ENCODE data around the gene CTNS. TPM values are rescaled to one million over a fixed set of nuclear protein-coding genes. Genes with fewer than 3 reads are reported as not detected.

The CTNS gene
- polyA plus RNA-seq, 1 donor (not counting 4 experiments of a cell fraction or from before 2014, with no cell fraction given): 7.4 TPM

DNA sequence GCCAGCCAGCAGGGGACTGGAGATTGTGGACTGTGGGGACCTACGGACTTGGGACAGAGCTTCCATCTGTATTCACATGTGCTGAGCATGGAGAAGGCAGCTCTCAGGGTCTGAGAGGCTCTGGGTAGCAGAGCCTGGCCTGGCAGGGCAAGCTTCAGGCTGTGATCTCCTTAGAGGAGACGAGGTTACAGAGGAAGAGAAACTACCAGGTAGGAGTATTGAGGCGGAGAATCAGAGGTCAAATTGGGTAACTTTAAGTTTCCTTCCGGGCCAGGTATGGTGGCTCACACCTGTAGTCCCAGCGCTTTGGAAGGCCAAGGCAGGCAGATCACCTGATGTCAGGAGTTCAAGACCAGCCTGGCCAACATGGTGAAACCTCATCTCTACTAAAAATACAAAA lies 8.8 kb downstream of the CTNS start:
- no peak overlapping the region for H3K9ac ChIP-seq (ENCODE audit: control insufficient read depth, extremely low read depth, insufficient read depth, low read length)
- no peaks in the 10 kb centered on the region for H3K79me2 ChIP-seq (ENCODE audit: control insufficient read depth, insufficient read depth, low read length)
- no peak for TF ChIP-seq EZH2 (IDR thresholded peaks at IDR 0.05; ENCODE audit: low read length)
- TF ChIP-seq, protein P1, sequence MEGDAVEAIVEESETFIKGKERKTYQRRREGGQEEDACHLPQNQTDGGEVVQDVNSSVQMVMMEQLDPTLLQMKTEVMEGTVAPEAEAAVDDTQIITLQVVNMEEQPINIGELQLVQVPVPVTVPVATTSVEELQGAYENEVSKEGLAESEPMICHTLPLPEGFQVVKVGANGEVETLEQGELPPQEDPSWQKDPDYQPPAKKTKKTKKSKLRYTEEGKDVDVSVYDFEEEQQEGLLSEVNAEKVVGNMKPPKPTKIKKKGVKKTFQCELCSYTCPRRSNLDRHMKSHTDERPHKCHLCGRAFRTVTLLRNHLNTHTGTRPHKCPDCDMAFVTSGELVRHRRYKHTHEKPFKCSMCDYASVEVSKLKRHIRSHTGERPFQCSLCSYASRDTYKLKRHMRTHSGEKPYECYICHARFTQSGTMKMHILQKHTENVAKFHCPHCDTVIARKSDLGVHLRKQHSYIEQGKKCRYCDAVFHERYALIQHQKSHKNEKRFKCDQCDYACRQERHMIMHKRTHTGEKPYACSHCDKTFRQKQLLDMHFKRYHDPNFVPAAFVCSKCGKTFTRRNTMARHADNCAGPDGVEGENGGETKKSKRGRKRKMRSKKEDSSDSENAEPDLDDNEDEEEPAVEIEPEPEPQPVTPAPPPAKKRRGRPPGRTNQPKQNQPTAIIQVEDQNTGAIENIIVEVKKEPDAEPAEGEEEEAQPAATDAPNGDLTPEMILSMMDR (optimal IDR thresholded peaks at IDR 0.05 in 1 of 3, IDR thresholded peaks at IDR 0.05 in 1 of 3, conservative IDR thresholded peaks at IDR 0.05 in 1 of 3; ENCODE audit: extremely low read depth in 1 of 3, insufficient read depth in 2 of 3, low read length in 3 of 3): no peak
- peaks cover 2% of the 10 kb centered on the region for H3K9me1 ChIP-seq (ENCODE audit: control insufficient read depth, extremely low read depth, insufficient read depth, low read length)
- H3K27me3 ChIP-seq (ENCODE audit: control insufficient read depth, extremely low read depth, insufficient read depth, low read length): no peaks in the 10 kb centered on the region
- H2AFZ ChIP-seq (ENCODE audit: control insufficient read depth, low read length): no peak overlapping the region
- FAIRE-seq (no peak), DNase-seq (ENCODE audit: low read depth, low spot score) (no peak)
- H3K4me1 ChIP-seq (ENCODE audit: control insufficient read depth, extremely low read depth, insufficient read depth, low read length): no peaks in the 10 kb centered on the region
- peaks cover 11 to 13% of the 10 kb centered on the region in 2 experiments for H3K36me3 ChIP-seq (ENCODE audit: control insufficient read depth in 2 of 2, extremely low read depth in 1 of 2, insufficient read depth in 2 of 2, low read length in 2 of 2)
- no peak overlapping the region for H3K4me3 ChIP-seq (ENCODE audit: control insufficient read depth in 2 of 3, extremely low read depth in 1 of 3, insufficient read depth in 2 of 3, low read depth in 1 of 3, low read length in 3 of 3)
- H3K27ac ChIP-seq (ENCODE audit: control insufficient read depth, insufficient read depth, low read length): no peak overlapping the region
- dilution Hi-C loops (cut with MboI; ENCODE audit: extremely low pct_ligation_motif_present, low sequenced_read_pairs): no loop called here
- H3K9me3 ChIP-seq (ENCODE audit: control insufficient read depth, low read depth, low read length): no peaks in the 10 kb centered on the region
- no peaks in the 10 kb centered on the region for H4K20me1 ChIP-seq (ENCODE audit: control insufficient read depth, extremely low read depth, insufficient read depth, low read length)
- no peak overlapping the region for H3K4me2 ChIP-seq (ENCODE audit: control insufficient read depth, extremely low read depth, insufficient read depth, low read depth, low read length)

- H3K79me2 ChIP-seq (ENCODE audit: control insufficient read depth, insufficient read depth, low read length): no peaks in the 10 kb centered on the region
- H3K9me1 ChIP-seq (ENCODE audit: control insufficient read depth, extremely low read depth, insufficient read depth, low read length): peaks cover 2% of the 10 kb centered on the region
- H3K9ac ChIP-seq (ENCODE audit: control insufficient read depth, extremely low read depth, insufficient read depth, low read length): no peak overlapping the region
- no peaks in the 10 kb centered on the region for H3K27me3 ChIP-seq (ENCODE audit: control insufficient read depth, extremely low read depth, insufficient read depth, low read length)
- H3K27ac ChIP-seq (ENCODE audit: control insufficient read depth, insufficient read depth, low read length): no peak overlapping the region
- no peak overlapping the region for H3K4me3 ChIP-seq (ENCODE audit: control insufficient read depth in 2 of 3, extremely low read depth in 1 of 3, insufficient read depth in 2 of 3, low read depth in 1 of 3, low read length in 3 of 3)
- TF ChIP-seq, protein P1 (optimal IDR thresholded peaks at IDR 0.05 in 1 of 3, IDR thresholded peaks at IDR 0.05 in 1 of 3, conservative IDR thresholded peaks at IDR 0.05 in 1 of 3; ENCODE audit: extremely low read depth in 1 of 3, insufficient read depth in 2 of 3, low read length in 3 of 3): no peak
- no peak for TF ChIP-seq EZH2 (IDR thresholded peaks at IDR 0.05; ENCODE audit: low read length)
- dilution Hi-C loops (cut with MboI; ENCODE audit: extremely low pct_ligation_motif_present, low sequenced_read_pairs): no loop called here
- no peaks in the 10 kb centered on the region for H3K9me3 ChIP-seq (ENCODE audit: control insufficient read depth, low read depth, low read length)
- H3K4me1 ChIP-seq (ENCODE audit: control insufficient read depth, extremely low read depth, insufficient read depth, low read length): no peaks in the 10 kb centered on the region
- no peak overlapping the region for H2AFZ ChIP-seq (ENCODE audit: control insufficient read depth, low read length)
- DNase-seq (ENCODE audit: low read depth, low spot score) (no peak), FAIRE-seq (no peak)
- peaks cover 8 to 12% of the 10 kb centered on the region in 2 experiments for H3K36me3 ChIP-seq (ENCODE audit: control insufficient read depth in 2 of 2, extremely low read depth in 1 of 2, insufficient read depth in 2 of 2, low read length in 2 of 2)
- no peaks in the 10 kb centered on the region for H4K20me1 ChIP-seq (ENCODE audit: control insufficient read depth, extremely low read depth, insufficient read depth, low read length)
- H3K4me2 ChIP-seq (ENCODE audit: control insufficient read depth, extremely low read depth, insufficient read depth, low read depth, low read length): no peak overlapping the region
Measured at GRCh38 chr17:3647251-3647650, 10.7 kb downstream of the CTNS start.

Measured in keratinocyte (primary cell).